Transverse colon (tissue), 4 donors: ENCODE measurements around the gene HIF1A.

ENCODE experiments used
- EP300 ChIP-seq: sonication (generic); formaldehyde crosslinking; IDR thresholded peaks from one replicate; pipeline ENCODE4 v1.6.1; 2017; ENCODE audit warnings: antibody characterized with exemption, low read depth
- POLR2A ChIP-seq: fragments of 450-650 bp; IDR thresholded peaks from one replicate; pipeline ENCODE4 v1.6.1; 2016; ENCODE audit warnings: antibody characterized with exemption, mild to moderate bottlenecking, moderate library complexity
- POLR2AphosphoS5 ChIP-seq, 3 donors: sonication (generic); formaldehyde crosslinking; IDR thresholded peaks; one replicate each; pipeline ENCODE4 v1.6.1; 2016; ENCODE audit warnings: antibody characterized with exemption in 3 of 3
- TF ChIP-seq, protein P1 (sequence below), 5 experiments: fragments of 200-600 bp in 3 of 5; fragments of 450-650 bp in 2 of 5; sonication (generic) in 3 of 5; IDR thresholded peaks; 1 replicate in 2 of 5; 2 replicates in 3 of 5; pipeline ENCODE4 v1.5.1; 2016 to 2017; ENCODE audit warnings: antibody characterized with exemption in 5 of 5, inconsistent platforms in 3 of 5, mild to moderate bottlenecking in 2 of 5, moderate library complexity in 1 of 5

DNA sequence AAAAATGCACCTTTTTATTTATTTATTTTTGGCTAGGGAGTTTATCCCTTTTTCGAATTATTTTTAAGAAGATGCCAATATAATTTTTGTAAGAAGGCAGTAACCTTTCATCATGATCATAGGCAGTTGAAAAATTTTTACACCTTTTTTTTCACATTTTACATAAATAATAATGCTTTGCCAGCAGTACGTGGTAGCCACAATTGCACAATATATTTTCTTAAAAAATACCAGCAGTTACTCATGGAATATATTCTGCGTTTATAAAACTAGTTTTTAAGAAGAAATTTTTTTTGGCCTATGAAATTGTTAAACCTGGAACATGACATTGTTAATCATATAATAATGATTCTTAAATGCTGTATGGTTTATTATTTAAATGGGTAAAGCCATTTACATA is 52.0 kb downstream of the HIF1A start:
- TF ChIP-seq, protein P1, sequence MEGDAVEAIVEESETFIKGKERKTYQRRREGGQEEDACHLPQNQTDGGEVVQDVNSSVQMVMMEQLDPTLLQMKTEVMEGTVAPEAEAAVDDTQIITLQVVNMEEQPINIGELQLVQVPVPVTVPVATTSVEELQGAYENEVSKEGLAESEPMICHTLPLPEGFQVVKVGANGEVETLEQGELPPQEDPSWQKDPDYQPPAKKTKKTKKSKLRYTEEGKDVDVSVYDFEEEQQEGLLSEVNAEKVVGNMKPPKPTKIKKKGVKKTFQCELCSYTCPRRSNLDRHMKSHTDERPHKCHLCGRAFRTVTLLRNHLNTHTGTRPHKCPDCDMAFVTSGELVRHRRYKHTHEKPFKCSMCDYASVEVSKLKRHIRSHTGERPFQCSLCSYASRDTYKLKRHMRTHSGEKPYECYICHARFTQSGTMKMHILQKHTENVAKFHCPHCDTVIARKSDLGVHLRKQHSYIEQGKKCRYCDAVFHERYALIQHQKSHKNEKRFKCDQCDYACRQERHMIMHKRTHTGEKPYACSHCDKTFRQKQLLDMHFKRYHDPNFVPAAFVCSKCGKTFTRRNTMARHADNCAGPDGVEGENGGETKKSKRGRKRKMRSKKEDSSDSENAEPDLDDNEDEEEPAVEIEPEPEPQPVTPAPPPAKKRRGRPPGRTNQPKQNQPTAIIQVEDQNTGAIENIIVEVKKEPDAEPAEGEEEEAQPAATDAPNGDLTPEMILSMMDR (IDR thresholded peaks at IDR 0.05), result no peak
- TF ChIP-seq POLR2AphosphoS5 (IDR thresholded peaks at IDR 0.05) (no peak), POLR2A (no peak), EP300 (no peak)
